GM19372 (cell line): ENCODE data around the gene TTF2.
"Not testable (repeated sequence)": the region's sequence is repeated elsewhere in the genome, so short reads cannot be mapped to it uniquely, and the experiment has no call there.

Experiments
- ATAC-seq: cut with Tn5 transposase; IDR thresholded peaks from one replicate; pipeline ENCODE4 v1.9.1; 2021; ENCODE audit warnings: mild to moderate bottlenecking, low read depth, moderate library complexity; ENCODE audit not compliant: unreplicated experiment

TTF2 gene

DNA sequence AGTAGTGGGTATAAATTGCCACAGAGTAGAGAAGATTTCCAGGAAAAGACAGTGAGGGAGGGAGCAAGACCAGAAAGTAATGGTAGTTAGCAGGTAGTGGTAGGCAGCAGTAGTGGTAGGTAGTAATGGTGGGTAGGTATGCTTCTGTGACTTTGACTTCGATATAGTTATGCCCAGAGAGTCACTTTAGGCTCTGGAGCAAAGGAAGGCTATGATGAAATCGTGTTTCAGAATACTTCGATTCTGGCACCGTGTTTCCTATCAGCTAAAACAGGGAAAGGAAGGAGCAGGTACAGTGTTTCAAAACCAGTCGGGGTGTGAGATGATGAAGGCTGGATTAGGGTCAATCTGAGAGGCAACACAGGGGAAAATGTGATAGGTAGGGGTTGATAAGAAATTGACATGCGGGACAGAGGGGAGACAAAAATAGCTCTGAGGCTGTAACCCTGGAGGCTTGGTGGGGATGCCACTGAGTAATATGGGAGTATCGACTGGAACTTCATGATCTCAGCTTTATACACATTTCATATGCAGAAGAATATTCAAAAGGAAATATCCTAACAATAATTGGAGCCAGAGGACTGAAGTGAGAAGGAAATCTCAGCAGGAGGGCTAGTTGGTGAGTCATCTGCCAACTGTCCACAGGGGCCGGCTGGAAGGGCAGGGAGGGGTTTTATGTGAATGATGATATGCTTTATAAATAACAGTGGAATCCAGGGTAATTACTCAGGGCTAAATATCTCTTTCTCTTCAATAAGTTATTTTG lies 86.6 kb downstream of the TTF2 start:
- ATAC-seq = no peak

DNA sequence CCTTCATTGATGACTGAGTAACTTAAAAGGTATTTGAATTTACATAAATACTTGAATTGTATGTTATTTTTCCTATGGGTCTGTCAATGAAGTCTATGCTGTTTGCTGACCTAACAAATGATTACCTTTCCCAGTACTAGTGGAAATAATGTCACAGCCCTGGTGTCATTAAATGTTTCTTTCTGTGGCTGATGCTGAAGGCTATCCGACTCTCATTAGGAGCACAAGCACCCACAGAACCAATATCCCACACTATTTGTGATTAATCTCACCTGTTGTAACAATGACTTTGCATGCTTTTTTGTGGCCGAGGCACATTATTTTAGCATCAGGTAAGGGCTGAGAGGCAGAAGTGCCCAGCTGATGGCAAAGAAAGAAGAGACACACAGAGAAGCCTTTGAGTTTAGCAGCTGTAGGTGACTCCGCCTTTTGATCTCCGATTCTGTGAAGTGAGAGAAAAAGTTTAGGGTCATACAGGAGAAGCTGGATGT lies 87.3 kb downstream of the TTF2 start:
- no peak for ATAC-seq

DNA sequence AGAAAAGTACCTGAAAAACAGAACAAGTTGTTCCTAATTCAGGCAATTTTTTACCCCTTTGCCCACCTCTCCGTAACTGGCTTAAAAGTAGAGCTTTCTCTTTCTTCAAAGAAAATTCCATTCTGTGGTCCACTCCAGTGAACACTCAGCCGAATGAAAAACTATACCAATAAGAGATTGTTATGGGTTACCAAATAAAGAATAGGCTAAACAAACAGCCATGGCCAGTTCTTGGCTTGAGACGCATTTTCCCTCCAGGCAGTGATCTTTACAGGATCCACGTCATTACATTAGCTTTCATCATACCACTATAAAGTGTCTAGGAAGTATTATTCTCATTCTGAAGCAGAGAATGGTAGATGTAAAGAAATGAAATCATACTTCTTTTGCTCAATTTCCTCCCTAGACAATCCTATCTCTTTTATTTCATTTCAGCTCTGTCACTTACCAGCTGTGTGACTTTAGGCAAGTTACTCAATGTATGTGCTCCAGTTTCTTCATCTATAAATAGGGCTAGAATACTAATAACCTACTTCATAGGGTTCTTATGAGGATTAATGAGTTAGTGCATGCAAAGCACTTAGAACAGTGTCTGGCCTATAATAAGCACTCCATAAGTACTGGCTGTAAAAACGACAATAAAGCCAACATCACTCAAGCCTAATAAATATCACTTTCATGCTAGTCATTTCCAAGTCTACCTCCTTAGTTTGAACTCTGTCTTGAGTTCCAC lies 87.9 kb downstream of the TTF2 start:
- no peak for ATAC-seq

DNA sequence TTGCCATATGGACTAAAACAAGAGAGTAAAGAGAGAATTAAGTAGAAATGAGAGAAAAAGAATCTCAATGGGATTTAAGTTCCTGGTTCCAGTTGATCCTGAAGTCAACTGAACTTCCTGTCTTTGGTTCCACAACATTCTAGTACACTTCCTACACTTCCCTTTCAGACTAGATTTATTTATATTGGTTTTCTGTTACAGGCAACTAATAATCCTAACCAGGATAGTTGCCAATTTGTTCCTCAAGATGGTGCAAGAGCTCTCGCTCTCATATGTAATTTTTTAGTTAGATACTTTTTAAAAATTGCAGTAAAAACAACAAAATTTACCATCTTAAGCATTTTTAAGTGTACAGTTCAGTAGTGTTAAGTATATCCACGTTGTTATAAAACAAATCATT lies 90.2 kb downstream of the TTF2 start:
- no peak for ATAC-seq

DNA sequence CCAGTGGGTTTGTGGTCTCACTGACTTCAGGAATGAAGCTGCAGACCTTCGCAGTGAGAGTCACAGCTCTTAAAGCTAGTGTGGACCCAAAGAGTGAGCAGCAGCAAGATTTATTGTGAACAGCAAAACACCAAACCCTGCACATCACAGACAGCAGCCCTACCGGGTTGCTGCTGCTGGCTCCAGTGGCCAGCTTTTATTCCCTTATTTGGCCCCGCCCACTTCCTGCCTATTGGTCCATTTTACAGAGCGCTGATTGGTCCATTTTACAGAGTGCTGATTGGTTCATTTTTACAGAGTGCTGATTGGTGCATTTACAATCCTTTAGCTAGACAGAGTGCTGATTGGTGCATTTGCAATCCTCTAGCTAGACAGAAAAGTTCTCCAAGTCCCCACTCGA lies 91.2 kb downstream of the TTF2 start:
- ATAC-seq = not testable (repeated sequence)
